WTC11 (cell line): ENCODE results near the gene CDC23. TPM values are rescaled to one million over a fixed set of nuclear protein-coding genes. Genes with fewer than 3 reads are reported as not detected.

ENCODE experiments used
- ATAC-seq: fragments of 200-7000 bp; cut with Tn5 transposase; 2 replicates; pipeline ENCODE4 v1.10.0; 2021; ENCODE audit warnings: mild to moderate bottlenecking, moderate library complexity
- CTCF ChIA-PET: fragments of 300-600 bp; sonication (Branson Sonifier 250); formaldehyde crosslinking; loops from one replicate; lab custom pipeline; 2021; ENCODE audit warnings: antibody characterized with exemption; lab: Charles Lee
- POLR2A ChIA-PET: fragments of 350-600 bp; sonication (Branson Sonifier 250); formaldehyde crosslinking; loops from one replicate; lab custom pipeline; 2021; ENCODE audit warnings: antibody characterized with exemption; lab: Charles Lee
- DNase-seq: peaks from one replicate; pipeline ENCODE4 v3.0.0; 2021; ENCODE audit warnings: low spot score
- H3K27ac Mint-ChIP-seq: 2 replicates; pipeline ENCODE4 v1.8.0; 2021; ENCODE audit warnings: mixed read lengths
- H3K27me3 Mint-ChIP-seq: 2 replicates; pipeline ENCODE4 v1.8.0; 2021; ENCODE audit warnings: low read depth, mild to moderate bottlenecking, moderate library complexity, mixed read lengths
- H3K36me3 Mint-ChIP-seq: 2 replicates; pipeline ENCODE4 v1.8.0; 2021; ENCODE audit warnings: mixed read lengths
- H3K4me1 Mint-ChIP-seq: 2 replicates; pipeline ENCODE4 v1.8.0; 2022; ENCODE audit warnings: mixed read lengths
- H3K4me3 Mint-ChIP-seq: 2 replicates; pipeline ENCODE4 v1.8.0; 2021; ENCODE audit warnings: mild to moderate bottlenecking, moderate library complexity, mixed read lengths
- H3K9me3 Mint-ChIP-seq: 2 replicates; pipeline ENCODE4 v1.8.0; 2021; ENCODE audit warnings: mixed read lengths
- ESRRA ChIP-seq: sonication (generic); formaldehyde crosslinking; IDR thresholded peaks from 2 replicates; pipeline ENCODE4 v1.8.1; 2022; ENCODE audit warnings: mild to moderate bottlenecking, missing genetic modification reagents, borderline replicate concordance
- FOXK1 ChIP-seq: sonication (generic); formaldehyde crosslinking; IDR thresholded peaks from 2 replicates; pipeline ENCODE4 v1.8.0; 2022; ENCODE audit warnings: mild to moderate bottlenecking, moderate library complexity, missing genetic modification reagents
- FOXP1 ChIP-seq: sonication (generic); formaldehyde crosslinking; IDR thresholded peaks from 2 replicates; pipeline ENCODE4 v1.8.0; 2022; ENCODE audit warnings: missing genetic modification reagents, mild to moderate bottlenecking, moderate library complexity, borderline replicate concordance
- GRHL2 ChIP-seq: fragments of 250-450 bp; sonication (Bioruptor Pico); IDR thresholded peaks from 2 replicates; pipeline ENCODE4 v1.8.0; 2022; ENCODE audit warnings: mild to moderate bottlenecking, moderate library complexity; ENCODE audit not compliant: insufficient replicate concordance, severe bottlenecking
- JUN ChIP-seq: sonication (generic); formaldehyde crosslinking; IDR thresholded peaks from 2 replicates; pipeline ENCODE4 v1.8.0; 2023; ENCODE audit warnings: mild to moderate bottlenecking, missing genetic modification reagents
- NFYB ChIP-seq: sonication (generic); formaldehyde crosslinking; conservative IDR thresholded peaks from 2 replicates; pipeline ENCODE4 v1.8.0; 2022; ENCODE audit warnings: low read depth, missing genetic modification reagents
- NR1H2 ChIP-seq: sonication (generic); formaldehyde crosslinking; IDR thresholded peaks from 2 replicates; pipeline ENCODE4 v1.9.0; 2021; ENCODE audit warnings: mild to moderate bottlenecking, moderate library complexity, missing genetic modification reagents
- RORB ChIP-seq: fragments of 250-450 bp; sonication (Bioruptor Pico); IDR thresholded peaks from 2 replicates; pipeline ENCODE4 v1.9.0; 2021; ENCODE audit warnings: mild to moderate bottlenecking
- SP1 ChIP-seq: sonication (generic); formaldehyde crosslinking; conservative IDR thresholded peaks from 2 replicates; pipeline ENCODE4 v1.8.1; 2022; ENCODE audit warnings: missing genetic modification reagents
- TCF7 ChIP-seq: sonication (generic); formaldehyde crosslinking; IDR thresholded peaks from 2 replicates; pipeline ENCODE4 v1.8.0; 2022; ENCODE audit warnings: mild to moderate bottlenecking, low read depth, missing genetic modification reagents, moderate library complexity
- TEAD1 ChIP-seq: sonication (generic); formaldehyde crosslinking; IDR thresholded peaks from 2 replicates; pipeline ENCODE4 v1.8.0; 2022; ENCODE audit warnings: mild to moderate bottlenecking, missing genetic modification reagents
- TP53 ChIP-seq: sonication (generic); formaldehyde crosslinking; IDR thresholded peaks from 2 replicates; pipeline ENCODE4 v1.8.1; 2023; ENCODE audit warnings: mild to moderate bottlenecking, missing genetic modification reagents
- ZNF263 ChIP-seq: sonication (generic); formaldehyde crosslinking; IDR thresholded peaks from 2 replicates; pipeline ENCODE4 v1.8.1; 2022; ENCODE audit warnings: low read depth, mild to moderate bottlenecking, moderate library complexity, missing genetic modification reagents
- ZNF317 ChIP-seq: sonication (generic); formaldehyde crosslinking; IDR thresholded peaks from 2 replicates; pipeline ENCODE4 v1.8.1; 2023; ENCODE audit warnings: low read depth, mild to moderate bottlenecking, moderate library complexity, missing genetic modification reagents, borderline replicate concordance
- ZNF423 ChIP-seq: fragments of 250-450 bp; sonication (Bioruptor Pico); IDR thresholded peaks from 2 replicates; pipeline ENCODE4 v2.1.2; 2022; ENCODE audit warnings: mild to moderate bottlenecking, moderate library complexity
- total RNA-seq: library from RNA; stranded (reverse); gene quantifications from 3 replicates; pipeline ENCODE4 v1.2.3, GENCODE V29; 2021
- TF ChIP-seq, protein P1 (sequence below): fragments of 250-450 bp; sonication (Bioruptor Pico); conservative IDR thresholded peaks from 2 replicates; pipeline ENCODE4 v1.9.0; 2021; ENCODE audit warnings: mild to moderate bottlenecking
- TF ChIP-seq, protein P2 (sequence below): sonication (generic); formaldehyde crosslinking; IDR thresholded peaks from 2 replicates; pipeline ENCODE4 v1.8.1; 2022; ENCODE audit warnings: mild to moderate bottlenecking, moderate library complexity, missing genetic modification reagents
- TF ChIP-seq, protein P3 (sequence below): sonication (generic); formaldehyde crosslinking; IDR thresholded peaks from 2 replicates; pipeline ENCODE4 v1.8.1; 2023; ENCODE audit warnings: mild to moderate bottlenecking, missing genetic modification reagents, moderate library complexity
- TF ChIP-seq, protein P4 (sequence below): sonication (generic); formaldehyde crosslinking; IDR thresholded peaks from 2 replicates; pipeline ENCODE4 v1.8.0; 2022; ENCODE audit warnings: mild to moderate bottlenecking, missing genetic modification reagents
- TF ChIP-seq, protein P5 (sequence below): sonication (generic); formaldehyde crosslinking; IDR thresholded peaks from 2 replicates; pipeline ENCODE4 v1.8.0; 2023; ENCODE audit warnings: missing genetic modification reagents
- TF ChIP-seq, protein P6 (sequence below): sonication (generic); formaldehyde crosslinking; IDR thresholded peaks from 2 replicates; pipeline ENCODE4 v1.8.0; 2022; ENCODE audit warnings: mild to moderate bottlenecking, missing genetic modification reagents

Gene CDC23
- total RNA-seq, 1 experiment from 2014 or later, result 43.8 TPM

DNA sequence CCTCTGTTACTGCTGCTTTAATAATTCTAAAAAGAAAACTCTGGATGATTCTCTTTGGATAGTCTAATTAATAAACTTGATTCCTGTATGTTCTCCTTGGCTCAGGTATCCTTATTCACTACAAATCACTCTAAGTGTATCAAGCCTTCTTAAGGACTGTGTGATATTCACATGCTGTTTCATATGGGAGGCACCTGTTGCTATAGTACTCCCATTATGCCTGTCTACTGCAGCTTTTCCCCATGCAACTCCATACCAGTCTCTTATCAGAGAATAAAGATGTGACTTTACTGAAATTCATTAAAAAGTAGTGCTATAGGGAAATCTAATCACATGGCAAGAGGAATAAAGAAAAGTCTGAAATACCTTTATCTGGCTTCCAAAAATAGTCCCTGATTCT, 49.4 kb downstream of the CDC23 start:
- no peaks in the 10 kb centered on the region for H3K4me1 Mint-ChIP-seq
- H3K4me3 Mint-ChIP-seq, result no peak overlapping the region
- ChIA-PET POLR2A (no interaction called here), CTCF (no interaction called here)
- DNase-seq, result no peak
- no peaks in the 10 kb centered on the region for H3K27me3 Mint-ChIP-seq
- H3K9me3 Mint-ChIP-seq, result no peaks in the 10 kb centered on the region
- peaks cover 93% of the 10 kb centered on the region for H3K36me3 Mint-ChIP-seq
- ATAC-seq, result no peak
- H3K27ac Mint-ChIP-seq, result no peak overlapping the region
- TF ChIP-seq FOXP1 (no peak), TCF7 (CRISPR knock-in tag) (no peak), TP53 (CRISPR knock-in tag) (no peak), SP1 (CRISPR knock-in tag) (no peak), ESRRA (CRISPR knock-in tag) (no peak), ZNF263 (CRISPR knock-in tag) (no peak), FOXK1 (CRISPR knock-in tag) (no peak), JUN (CRISPR knock-in tag) (no peak), TEAD1 (CRISPR knock-in tag) (no peak), NR1H2 (CRISPR knock-in tag) (no peak), ZNF423 (CRISPR knock-in tag) (no peak), RORB (CRISPR knock-in tag) (no peak)
- TF ChIP-seq, protein P1, sequence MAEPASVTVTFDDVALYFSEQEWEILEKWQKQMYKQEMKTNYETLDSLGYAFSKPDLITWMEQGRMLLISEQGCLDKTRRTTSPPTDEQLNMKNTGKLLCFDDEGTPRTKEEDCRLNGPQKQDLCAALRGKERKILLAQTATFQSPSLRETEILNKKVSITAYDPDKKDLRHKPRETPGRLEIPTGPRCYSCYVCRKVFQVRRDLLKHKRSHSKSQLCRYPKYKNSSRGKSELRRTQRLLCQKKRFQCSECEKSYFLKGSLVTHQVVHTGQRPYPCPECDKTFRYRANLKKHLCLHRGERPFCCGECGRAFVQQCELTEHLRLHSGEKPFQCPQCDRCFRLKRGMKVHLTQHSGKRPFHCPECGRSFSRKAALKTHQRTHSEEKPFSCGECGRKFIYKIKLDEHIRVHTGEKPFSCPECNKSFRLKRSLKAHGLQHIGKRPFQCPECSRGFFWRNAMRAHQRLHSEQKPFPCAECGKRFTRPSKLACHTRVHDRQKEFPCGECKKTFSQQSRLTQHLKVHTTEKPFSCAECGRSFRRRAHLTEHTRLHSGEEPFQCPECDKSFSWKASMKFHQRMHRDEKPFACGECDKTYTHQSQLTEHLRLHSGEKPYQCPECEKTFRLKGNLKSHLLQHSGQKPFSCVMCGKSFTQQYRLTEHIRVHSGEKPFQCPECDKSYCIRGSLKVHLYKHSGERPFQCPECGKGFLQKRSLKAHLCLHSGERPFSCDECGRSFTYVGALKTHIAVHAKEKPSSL, result no peak
- TF ChIP-seq, protein P2, sequence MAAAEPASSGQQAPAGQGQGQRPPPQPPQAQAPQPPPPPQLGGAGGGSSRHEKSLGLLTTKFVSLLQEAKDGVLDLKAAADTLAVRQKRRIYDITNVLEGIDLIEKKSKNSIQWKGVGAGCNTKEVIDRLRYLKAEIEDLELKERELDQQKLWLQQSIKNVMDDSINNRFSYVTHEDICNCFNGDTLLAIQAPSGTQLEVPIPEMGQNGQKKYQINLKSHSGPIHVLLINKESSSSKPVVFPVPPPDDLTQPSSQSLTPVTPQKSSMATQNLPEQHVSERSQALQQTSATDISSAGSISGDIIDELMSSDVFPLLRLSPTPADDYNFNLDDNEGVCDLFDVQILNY (CRISPR knock-in tag), result no peak
- TF ChIP-seq, protein P3, sequence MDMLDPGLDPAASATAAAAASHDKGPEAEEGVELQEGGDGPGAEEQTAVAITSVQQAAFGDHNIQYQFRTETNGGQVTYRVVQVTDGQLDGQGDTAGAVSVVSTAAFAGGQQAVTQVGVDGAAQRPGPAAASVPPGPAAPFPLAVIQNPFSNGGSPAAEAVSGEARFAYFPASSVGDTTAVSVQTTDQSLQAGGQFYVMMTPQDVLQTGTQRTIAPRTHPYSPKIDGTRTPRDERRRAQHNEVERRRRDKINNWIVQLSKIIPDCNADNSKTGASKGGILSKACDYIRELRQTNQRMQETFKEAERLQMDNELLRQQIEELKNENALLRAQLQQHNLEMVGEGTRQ (CRISPR knock-in tag), result no peak
- TF ChIP-seq, protein P4, sequence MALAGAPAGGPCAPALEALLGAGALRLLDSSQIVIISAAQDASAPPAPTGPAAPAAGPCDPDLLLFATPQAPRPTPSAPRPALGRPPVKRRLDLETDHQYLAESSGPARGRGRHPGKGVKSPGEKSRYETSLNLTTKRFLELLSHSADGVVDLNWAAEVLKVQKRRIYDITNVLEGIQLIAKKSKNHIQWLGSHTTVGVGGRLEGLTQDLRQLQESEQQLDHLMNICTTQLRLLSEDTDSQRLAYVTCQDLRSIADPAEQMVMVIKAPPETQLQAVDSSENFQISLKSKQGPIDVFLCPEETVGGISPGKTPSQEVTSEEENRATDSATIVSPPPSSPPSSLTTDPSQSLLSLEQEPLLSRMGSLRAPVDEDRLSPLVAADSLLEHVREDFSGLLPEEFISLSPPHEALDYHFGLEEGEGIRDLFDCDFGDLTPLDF (CRISPR knock-in tag), result no peak
- TF ChIP-seq, protein P5, sequence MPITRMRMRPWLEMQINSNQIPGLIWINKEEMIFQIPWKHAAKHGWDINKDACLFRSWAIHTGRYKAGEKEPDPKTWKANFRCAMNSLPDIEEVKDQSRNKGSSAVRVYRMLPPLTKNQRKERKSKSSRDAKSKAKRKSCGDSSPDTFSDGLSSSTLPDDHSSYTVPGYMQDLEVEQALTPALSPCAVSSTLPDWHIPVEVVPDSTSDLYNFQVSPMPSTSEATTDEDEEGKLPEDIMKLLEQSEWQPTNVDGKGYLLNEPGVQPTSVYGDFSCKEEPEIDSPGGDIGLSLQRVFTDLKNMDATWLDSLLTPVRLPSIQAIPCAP (CRISPR knock-in tag), result no peak
- TF ChIP-seq, protein P6, sequence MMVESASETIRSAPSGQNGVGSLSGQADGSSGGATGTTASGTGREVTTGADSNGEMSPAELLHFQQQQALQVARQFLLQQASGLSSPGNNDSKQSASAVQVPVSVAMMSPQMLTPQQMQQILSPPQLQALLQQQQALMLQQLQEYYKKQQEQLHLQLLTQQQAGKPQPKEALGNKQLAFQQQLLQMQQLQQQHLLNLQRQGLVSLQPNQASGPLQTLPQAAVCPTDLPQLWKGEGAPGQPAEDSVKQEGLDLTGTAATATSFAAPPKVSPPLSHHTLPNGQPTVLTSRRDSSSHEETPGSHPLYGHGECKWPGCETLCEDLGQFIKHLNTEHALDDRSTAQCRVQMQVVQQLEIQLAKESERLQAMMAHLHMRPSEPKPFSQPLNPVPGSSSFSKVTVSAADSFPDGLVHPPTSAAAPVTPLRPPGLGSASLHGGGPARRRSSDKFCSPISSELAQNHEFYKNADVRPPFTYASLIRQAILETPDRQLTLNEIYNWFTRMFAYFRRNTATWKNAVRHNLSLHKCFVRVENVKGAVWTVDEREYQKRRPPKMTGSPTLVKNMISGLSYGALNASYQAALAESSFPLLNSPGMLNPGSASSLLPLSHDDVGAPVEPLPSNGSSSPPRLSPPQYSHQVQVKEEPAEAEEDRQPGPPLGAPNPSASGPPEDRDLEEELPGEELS (CRISPR knock-in tag), result no peak
- TF ChIP-seq, all 79 proteins: peak for 0

- no peak overlapping the region for H3K4me3 Mint-ChIP-seq
- no peak for ATAC-seq
- no peaks in the 10 kb centered on the region for H3K27me3 Mint-ChIP-seq
- H3K9me3 Mint-ChIP-seq, result no peaks in the 10 kb centered on the region
- no peaks in the 10 kb centered on the region for H3K4me1 Mint-ChIP-seq
- DNase-seq, result no peak
- TF ChIP-seq NFYB (CRISPR knock-in tag) (no peak), GRHL2 (CRISPR knock-in tag) (no peak), ZNF317 (no peak), ZNF423 (CRISPR knock-in tag) (no peak)
- ChIA-PET POLR2A (no interaction called here), CTCF (no interaction called here)
- peaks cover 90% of the 10 kb centered on the region for H3K36me3 Mint-ChIP-seq
- no peak overlapping the region for H3K27ac Mint-ChIP-seq
These were observed 52.4 kb downstream of the CDC23 start for GRCh38 chr5:138160706-138161105.
